Neural progenitor cell (in vitro differentiated cells): ENCODE data around the gene CRYBB1. TPM values are rescaled to one million over a fixed set of nuclear protein-coding genes. Genes with fewer than 3 reads are reported as not detected.
A peak's percentile ranks its signal among the peaks of the same experiment; 100 is the strongest.

ENCODE experiments used
- DNase-seq: peaks from one replicate; pipeline ENCODE4 v3.0.0-alpha.2; 2016; ENCODE audit warnings: low spot score
- H2AFZ ChIP-seq: fragments of 200-600 bp; sonication (generic); replicated peaks from 2 replicates; pipeline ENCODE4 v1.6.1; 2016; ENCODE audit warnings: antibody characterized with exemption
- H3F3A ChIP-seq: fragments of 200-600 bp; sonication (generic); 2 replicates; pipeline ENCODE4 v1.6.1; 2016; ENCODE audit warnings: antibody characterized with exemption, low read depth
- H3K27ac ChIP-seq: fragments of 200-600 bp; sonication (generic); 2 replicates; pipeline ENCODE4 v1.5.1; 2016; ENCODE audit warnings: mild to moderate bottlenecking
- H3K27me3 ChIP-seq: fragments of 200-600 bp; sonication (generic); 2 replicates; pipeline ENCODE4 v1.6.1; 2016; ENCODE audit warnings: mild to moderate bottlenecking, moderate library complexity
- H3K36me3 ChIP-seq: fragments of 200-600 bp; sonication (generic); 2 replicates; pipeline ENCODE4 v1.5.1; 2016
- H3K4me1 ChIP-seq: fragments of 200-600 bp; sonication (generic); 2 replicates; pipeline ENCODE4 v1.6.1; 2016; ENCODE audit warnings: mixed run types
- H3K4me2 ChIP-seq: fragments of 200-600 bp; sonication (generic); 2 replicates; pipeline ENCODE4 v1.6.1; 2016
- H3K4me3 ChIP-seq: fragments of 200-600 bp; sonication (generic); 2 replicates; pipeline ENCODE4 v1.5.1; 2016
- H3K79me2 ChIP-seq: fragments of 200-600 bp; sonication (generic); 2 replicates; pipeline ENCODE4 v1.6.1; 2016; ENCODE audit warnings: low read depth
- H3K9ac ChIP-seq: fragments of 200-600 bp; sonication (generic); 2 replicates; pipeline ENCODE4 v1.6.1; 2016
- H3K9me3 ChIP-seq: fragments of 200-600 bp; sonication (generic); 2 replicates; pipeline ENCODE4 v1.5.1; 2016; ENCODE audit warnings: low read depth
- H4K20me1 ChIP-seq: fragments of 200-600 bp; sonication (generic); 2 replicates; pipeline ENCODE4 v1.6.1; 2016; ENCODE audit warnings: low read depth
- H3K27ac Mint-ChIP-seq: 3 replicates; pipeline ENCODE4 v1.8.0; 2021; ENCODE audit warnings: mixed read lengths
- H3K27me3 Mint-ChIP-seq: 2 replicates; pipeline ENCODE4 v1.8.0; 2022; ENCODE audit warnings: low read depth, mild to moderate bottlenecking, inconsistent platforms, moderate library complexity, mixed read lengths; ENCODE audit not compliant: insufficient read depth
- H3K36me3 Mint-ChIP-seq: 3 replicates; pipeline ENCODE4 v1.8.0; 2021; ENCODE audit warnings: mixed read lengths
- H3K4me1 Mint-ChIP-seq: 3 replicates; pipeline ENCODE4 v1.8.0; 2021; ENCODE audit warnings: mixed read lengths
- H3K4me3 Mint-ChIP-seq: 3 replicates; pipeline ENCODE4 v1.8.0; 2021; ENCODE audit warnings: mild to moderate bottlenecking, moderate library complexity, mixed read lengths
- H3K9me3 Mint-ChIP-seq: 3 replicates; pipeline ENCODE4 v1.8.0; 2020; ENCODE audit warnings: mixed read lengths
- CTCF ChIP-seq: fragments of 200-600 bp; sonication (generic); IDR thresholded peaks from 2 replicates; pipeline ENCODE4 v1.5.1; 2017; ENCODE audit warnings: antibody characterized with exemption, mild to moderate bottlenecking
- EZH2 ChIP-seq: fragments of 200-600 bp; sonication (generic); IDR thresholded peaks from 2 replicates; pipeline ENCODE4 v1.6.1; 2017; ENCODE audit warnings: antibody characterized with exemption, mild to moderate bottlenecking, moderate library complexity
- EZH2phosphoT487 ChIP-seq: fragments of 200-600 bp; sonication (generic); IDR thresholded peaks from 2 replicates; pipeline ENCODE4 v1.6.1; 2017; ENCODE audit warnings: antibody characterized with exemption
- total RNA-seq: library from RNA; depleted of rRNA; stranded (reverse); fragments of >200 nt; gene quantifications from 2 replicates; pipeline ENCODE4 v1.2.3, GENCODE V29; 2015; ENCODE audit warnings: low replicate concordance

Gene CRYBB1
- total RNA-seq, 1 donor from 2014 or later, result not detected

- Mint-ChIP-seq H3K27ac (no peak overlapping the region), H3K4me1 (peaks cover 11% of the 10 kb centered on the region), H3K27me3 (peaks cover 17% of the 10 kb centered on the region), H3K4me3 (no peak overlapping the region), H3K9me3 (no peaks in the 10 kb centered on the region), H3K36me3 (no peaks in the 10 kb centered on the region)
- Histone ChIP-seq H3K4me3 (no peak overlapping the region), H3K9ac (no peak overlapping the region), H3K4me1 (peaks cover 6% of the 10 kb centered on the region), H3F3A (peaks cover 14% of the 10 kb centered on the region), H3K27ac (no peak overlapping the region), H4K20me1 (no peaks in the 10 kb centered on the region), H3K36me3 (no peaks in the 10 kb centered on the region), H3K79me2 (no peaks in the 10 kb centered on the region), H3K27me3 (no peaks in the 10 kb centered on the region), H2AFZ (no peak overlapping the region), H3K4me2 (no peak overlapping the region), H3K9me3 (no peaks in the 10 kb centered on the region)
- no peak for DNase-seq
- TF ChIP-seq EZH2phosphoT487 (no peak), CTCF (no peak), EZH2 (no peak)
Measured at GRCh38 chr22:26597480-26597879, 20.3 kb downstream of the CRYBB1 start.

- Histone ChIP-seq H3K36me3 (no peaks in the 10 kb centered on the region), H3K9ac (no peak overlapping the region), H4K20me1 (no peaks in the 10 kb centered on the region), H3F3A (peaks cover 14% of the 10 kb centered on the region), H3K4me2 (no peak overlapping the region), H3K9me3 (no peaks in the 10 kb centered on the region), H3K79me2 (no peaks in the 10 kb centered on the region), H3K4me1 (peaks cover 6% of the 10 kb centered on the region), H2AFZ (no peak overlapping the region), H3K4me3 (no peak overlapping the region), H3K27ac (no peak overlapping the region), H3K27me3 (no peaks in the 10 kb centered on the region)
- Mint-ChIP-seq H3K4me1 (peaks cover 11% of the 10 kb centered on the region), H3K36me3 (no peaks in the 10 kb centered on the region), H3K27ac (no peak overlapping the region), H3K9me3 (no peaks in the 10 kb centered on the region), H3K4me3 (no peak overlapping the region), H3K27me3 (peaks cover 16% of the 10 kb centered on the region)
- DNase-seq, result no peak
- TF ChIP-seq CTCF (no peak), EZH2 (no peak), EZH2phosphoT487 (no peak)
Measured at GRCh38 chr22:26597026-26597425, 20.8 kb downstream of the CRYBB1 start.

GRCh38 chr22:26593763-26594162, 24.1 kb downstream of the CRYBB1 start:
- peaks cover 7% of the 10 kb centered on the region for H4K20me1 ChIP-seq
- Mint-ChIP-seq H3K4me1 (peaks cover 6% of the 10 kb centered on the region), H3K27ac (no peak overlapping the region), H3K36me3 (no peaks in the 10 kb centered on the region), H3K9me3 (no peaks in the 10 kb centered on the region), H3K27me3 (peaks cover 12% of the 10 kb centered on the region), H3K4me3 (no peak overlapping the region)
- H3K27ac ChIP-seq, result no peak overlapping the region
- no peak for TF ChIP-seq CTCF
- no peaks in the 10 kb centered on the region for H3K36me3 ChIP-seq
- peaks cover 9% of the 10 kb centered on the region for H3K4me1 ChIP-seq
- peaks cover 3% of the 10 kb centered on the region for H3K27me3 ChIP-seq
- no peak overlapping the region for H3K4me2 ChIP-seq
- no peak overlapping the region for H3K4me3 ChIP-seq
- no peak for DNase-seq
- no peak overlapping the region for H3K9ac ChIP-seq
- H3F3A ChIP-seq, result peaks cover 19% of the 10 kb centered on the region
- no peaks in the 10 kb centered on the region for H3K9me3 ChIP-seq
- H3K79me2 ChIP-seq, result peaks cover 10% of the 10 kb centered on the region
- H2AFZ ChIP-seq, result peak overlapping the region; percentile 72
